ENCODE results near the gene SLAIN1. TPM values are rescaled to one million over a fixed set of nuclear protein-coding genes. Genes with fewer than 3 reads are reported as not detected.

SLAIN1 gene
- total RNA-seq, 2 experiments from 2014 or later = 26.5 to 32.0 TPM

- no peak for ATAC-seq
- peaks cover 2% of the 10 kb centered on the region for H3K9me3 Mint-ChIP-seq
- TF ChIP-seq, protein P1, sequence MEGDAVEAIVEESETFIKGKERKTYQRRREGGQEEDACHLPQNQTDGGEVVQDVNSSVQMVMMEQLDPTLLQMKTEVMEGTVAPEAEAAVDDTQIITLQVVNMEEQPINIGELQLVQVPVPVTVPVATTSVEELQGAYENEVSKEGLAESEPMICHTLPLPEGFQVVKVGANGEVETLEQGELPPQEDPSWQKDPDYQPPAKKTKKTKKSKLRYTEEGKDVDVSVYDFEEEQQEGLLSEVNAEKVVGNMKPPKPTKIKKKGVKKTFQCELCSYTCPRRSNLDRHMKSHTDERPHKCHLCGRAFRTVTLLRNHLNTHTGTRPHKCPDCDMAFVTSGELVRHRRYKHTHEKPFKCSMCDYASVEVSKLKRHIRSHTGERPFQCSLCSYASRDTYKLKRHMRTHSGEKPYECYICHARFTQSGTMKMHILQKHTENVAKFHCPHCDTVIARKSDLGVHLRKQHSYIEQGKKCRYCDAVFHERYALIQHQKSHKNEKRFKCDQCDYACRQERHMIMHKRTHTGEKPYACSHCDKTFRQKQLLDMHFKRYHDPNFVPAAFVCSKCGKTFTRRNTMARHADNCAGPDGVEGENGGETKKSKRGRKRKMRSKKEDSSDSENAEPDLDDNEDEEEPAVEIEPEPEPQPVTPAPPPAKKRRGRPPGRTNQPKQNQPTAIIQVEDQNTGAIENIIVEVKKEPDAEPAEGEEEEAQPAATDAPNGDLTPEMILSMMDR (IDR thresholded peaks at IDR 0.05) = no peak
Observed at GRCh38 chr13:77767413-77767812, 69.9 kb downstream of the SLAIN1 start.

GRCh38 chr13:77774181-77774580 is 76.7 kb downstream of the SLAIN1 start:
- Mint-ChIP-seq H3K36me3 (ENCODE audit: low read depth) (peaks cover 3% of the 10 kb centered on the region), H3K9me3 (peaks cover 2% of the 10 kb centered on the region), H3K27me3 (no peaks in the 10 kb centered on the region), H3K4me1 (ENCODE audit: low read depth) (peaks cover 2% of the 10 kb centered on the region), H3K4me3 (no peak overlapping the region), H3K27ac (no peak overlapping the region)
- TF ChIP-seq, protein P1 (IDR thresholded peaks at IDR 0.05) = no peak
- intact Hi-C loops (cut with micrococcal nuclease) = no loop called here
- ATAC-seq = no peak
- POLR2A ChIA-PET = interaction anchor here (1.0 kb wide), 1 partner anchor 10 kb away, joined by 3 read pairs; no protein-coding TSS in a partner anchor
- DNase-seq = no peak
- CTCF ChIA-PET = interaction anchor here (0.9 to 1.7 kb wide), 3 partner anchors 347 to 1204 kb away, joined by 3 to 5 read pairs (median 3); no protein-coding TSS in a partner anchor

More at GRCh38 chr13:77767413-77767812, 69.9 kb downstream of the SLAIN1 start:
- intact Hi-C loops (cut with micrococcal nuclease) = no loop called here
- Mint-ChIP-seq H3K27me3 (no peaks in the 10 kb centered on the region), H3K36me3 (ENCODE audit: low read depth) (peaks cover 25% of the 10 kb centered on the region), H3K27ac (no peak overlapping the region), H3K4me1 (ENCODE audit: low read depth) (no peaks in the 10 kb centered on the region), H3K4me3 (no peak overlapping the region)
- POLR2A ChIA-PET = no interaction called here
- no peak for DNase-seq
- CTCF ChIA-PET = no interaction called here

- DNase-seq (no peak), ATAC-seq (no peak)
- intact Hi-C loops (cut with micrococcal nuclease) = no loop called here
- Mint-ChIP-seq H3K4me3 (no peak overlapping the region), H3K36me3 (ENCODE audit: low read depth) (no peaks in the 10 kb centered on the region), H3K27me3 (no peaks in the 10 kb centered on the region), H3K4me1 (ENCODE audit: low read depth) (peaks cover 13% of the 10 kb centered on the region), H3K27ac (no peak overlapping the region), H3K9me3 (no peaks in the 10 kb centered on the region)
- POLR2A ChIA-PET = no interaction called here
- CTCF ChIA-PET = interaction anchor here (1.4 to 2.8 kb wide), 2 partner anchors 10 to 344 kb away, joined by 3 to 13 read pairs; no protein-coding TSS in a partner anchor
- TF ChIP-seq, protein P1 (IDR thresholded peaks at IDR 0.05) = no peak
Observed at GRCh38 chr13:77776704-77777103, 79.2 kb downstream of the SLAIN1 start.

DNA sequence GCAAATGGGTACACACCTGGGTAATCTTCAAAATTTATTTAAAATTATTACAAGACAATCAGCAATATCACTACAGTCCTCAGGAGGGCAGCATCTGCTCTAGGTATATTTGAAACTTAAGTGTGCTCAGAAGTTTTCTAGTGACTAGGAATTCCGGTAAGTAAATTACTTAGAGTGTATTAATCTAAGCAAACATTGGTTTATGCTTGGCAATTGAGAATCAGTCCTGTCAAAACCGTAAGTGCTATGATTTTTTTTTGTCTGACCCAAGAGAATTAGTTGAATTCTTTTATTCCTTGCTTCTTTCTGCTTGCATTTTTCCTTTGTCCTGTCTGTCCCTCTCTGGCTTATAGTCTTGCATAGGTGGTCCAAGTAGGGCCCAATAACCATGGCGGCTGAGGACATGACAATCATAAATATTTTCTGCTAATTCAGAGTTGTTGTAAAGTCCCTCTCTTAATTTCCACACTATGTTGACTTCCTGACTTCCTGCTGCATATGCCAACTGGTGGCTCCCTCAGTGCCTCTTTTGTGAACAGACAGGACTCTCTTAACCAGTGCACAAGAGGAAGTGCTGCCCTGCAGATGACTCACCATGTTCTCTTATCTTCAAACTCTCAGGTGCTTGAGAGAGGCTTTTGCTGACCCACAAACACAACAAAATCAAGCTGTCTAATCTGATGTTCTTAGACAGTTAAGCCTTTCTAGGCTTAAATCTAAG is 82.2 kb downstream of the SLAIN1 start:
- ChIA-PET POLR2A (no interaction called here), CTCF (interaction anchor here (3.8 kb wide), 1 partner anchor 342 kb away, joined by 39 read pairs; no protein-coding TSS in a partner anchor)
- H3K36me3 Mint-ChIP-seq (ENCODE audit: low read depth) = no peaks in the 10 kb centered on the region
- H3K27ac Mint-ChIP-seq = no peak overlapping the region
- TF ChIP-seq, protein P1 (IDR thresholded peaks at IDR 0.05) = peak; percentile 66
- no peak overlapping the region for H3K4me3 Mint-ChIP-seq
- H3K27me3 Mint-ChIP-seq = no peaks in the 10 kb centered on the region
- H3K4me1 Mint-ChIP-seq (ENCODE audit: low read depth) = peaks cover 13% of the 10 kb centered on the region
- intact Hi-C loops (cut with micrococcal nuclease) = loop anchor here (2.0 kb wide), 1 partner anchor 341 kb away; no protein-coding TSS in a partner anchor
- no peaks in the 10 kb centered on the region for H3K9me3 Mint-ChIP-seq
- ATAC-seq (peak; percentile 88), DNase-seq (peak; percentile 61)

GRCh38 chr13:77781808-77782207 is 84.3 kb downstream of the SLAIN1 start:
- H3K9me3 Mint-ChIP-seq = no peaks in the 10 kb centered on the region
- ChIA-PET CTCF (interaction anchor here (1.0 to 3.8 kb wide), 3 partner anchors 30 to 340 kb away, joined by 3 to 39 read pairs (median 3); no protein-coding TSS in a partner anchor), POLR2A (no interaction called here)
- peaks cover 13% of the 10 kb centered on the region for H3K4me1 Mint-ChIP-seq (ENCODE audit: low read depth)
- no peak for ATAC-seq
- intact Hi-C loops (cut with micrococcal nuclease) = no loop called here
- no peaks in the 10 kb centered on the region for H3K27me3 Mint-ChIP-seq
- no peak overlapping the region for H3K4me3 Mint-ChIP-seq
- no peaks in the 10 kb centered on the region for H3K36me3 Mint-ChIP-seq (ENCODE audit: low read depth)
- TF ChIP-seq, protein P1 (IDR thresholded peaks at IDR 0.05) = no peak
- H3K27ac Mint-ChIP-seq = no peak overlapping the region
- DNase-seq = no peak

Data from activated CD8-positive, alpha-beta T cell treated with anti-CD3 and anti-CD28 coated beads for 36 hours (primary cell).